GM12873 (cell line): ENCODE results near the gene CAB39.

Experiments used
- CTCF ChIP-seq: IDR thresholded peaks from 2 replicates; pipeline ENCODE4 v1.5.1; 2012; ENCODE audit warnings: low read depth, mild to moderate bottlenecking, moderate library complexity, low read length, control low read depth; ENCODE audit not compliant: insufficient read depth; ENCODE audit errors: missing control alignments

Gene CAB39

DNA sequence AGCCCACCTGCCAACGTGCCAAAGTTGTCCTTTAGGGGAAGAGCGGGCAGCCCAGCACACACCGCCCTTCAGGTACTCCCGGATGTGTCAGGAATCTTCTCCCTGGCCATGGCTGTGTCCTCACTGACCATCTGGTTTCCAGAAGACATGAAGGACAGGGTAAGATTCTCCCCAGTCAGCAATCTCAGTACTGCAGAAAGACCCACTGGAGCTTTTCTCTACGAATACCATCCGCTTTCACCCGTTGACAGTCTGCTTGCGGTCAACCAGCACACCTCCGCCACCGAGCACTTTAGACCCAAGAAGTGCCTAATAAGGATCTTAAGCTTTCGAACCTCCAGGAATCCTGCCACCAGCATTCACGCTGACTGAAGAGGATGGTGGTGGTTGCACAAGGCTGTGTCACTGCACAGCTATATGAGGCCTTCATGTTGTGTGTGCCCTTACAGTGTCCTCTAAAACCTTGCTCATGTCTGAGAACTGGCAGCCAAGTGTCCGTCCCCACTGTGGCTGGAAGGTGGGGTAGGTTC is 109.4 kb downstream of the CAB39 start:
- no peak for TF ChIP-seq CTCF

DNA sequence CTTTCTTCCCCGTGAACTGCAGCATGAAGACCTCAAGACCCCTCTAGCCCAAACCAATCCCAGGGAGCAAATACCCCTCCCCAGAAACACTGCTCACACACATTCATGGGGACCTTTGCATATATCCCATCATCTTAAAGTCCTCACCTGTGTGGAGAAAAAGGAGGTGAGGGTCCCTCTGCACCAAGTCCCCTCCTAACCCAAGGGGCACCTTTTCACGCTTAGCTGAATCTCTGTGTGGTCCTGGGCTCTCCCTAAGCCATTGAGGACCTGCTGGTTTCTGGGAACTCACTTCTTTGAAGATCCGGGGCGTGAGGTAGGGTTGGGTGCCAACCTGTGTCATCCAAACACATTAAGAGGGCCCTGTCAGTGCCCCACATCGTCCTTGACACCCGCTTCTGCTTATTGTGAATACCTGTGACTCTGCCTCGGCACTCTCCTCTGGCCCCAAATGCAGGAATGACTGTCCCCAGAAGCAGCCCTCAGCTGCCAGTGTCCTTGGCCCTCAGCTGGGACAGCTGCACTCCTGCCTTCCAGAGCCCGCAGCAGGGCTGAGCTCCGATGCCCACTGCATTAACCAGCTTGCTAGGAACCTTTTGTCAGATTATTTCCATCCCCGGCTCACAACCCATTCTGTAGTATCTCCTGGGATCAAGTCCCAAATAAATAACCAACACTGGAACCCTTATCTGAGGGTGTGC is 110.8 kb downstream of the CAB39 start:
- TF ChIP-seq CTCF: no peak

- TF ChIP-seq CTCF: peak; percentile 69
Measured at GRCh38 chr2:230824406-230824978, 111.8 kb downstream of the CAB39 start.

- TF ChIP-seq CTCF: no peak
Measured at GRCh38 chr2:230825354-230825753, 112.7 kb downstream of the CAB39 start.

DNA sequence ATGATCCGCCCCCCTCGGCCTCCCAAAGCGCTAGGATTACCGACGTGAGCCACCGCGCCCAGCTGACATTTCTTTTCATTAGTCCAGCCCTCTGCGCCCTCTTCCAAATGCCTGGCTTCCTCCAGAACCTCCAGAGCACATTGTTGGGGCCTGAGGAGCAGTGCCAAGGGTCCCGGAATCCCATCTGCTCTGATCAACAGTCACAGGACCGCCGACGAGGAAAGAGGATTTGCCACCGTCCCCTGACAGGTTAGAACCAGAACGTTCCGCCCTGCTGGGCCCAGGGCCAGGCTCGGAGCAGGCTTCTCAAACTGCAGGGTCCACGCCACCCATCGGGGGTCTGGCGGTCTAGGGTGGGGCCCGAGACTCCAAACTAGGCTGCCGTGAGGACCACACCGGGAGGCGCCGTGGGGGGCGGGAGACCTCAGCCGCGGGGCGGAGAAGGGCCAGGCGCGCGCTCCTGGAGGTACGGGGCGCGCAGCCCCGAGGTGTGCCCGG is 115.2 kb downstream of the CAB39 start:
- TF ChIP-seq CTCF: no peak

- no peak for TF ChIP-seq CTCF
Measured at GRCh38 chr2:230828272-230828961, 115.8 kb downstream of the CAB39 start.

- no peak for TF ChIP-seq CTCF
Measured at GRCh38 chr2:230829293-230829692, 116.7 kb downstream of the CAB39 start.
